Keratinocyte (primary cell): Measurements from ENCODE around the gene AGAP1. TPM values are rescaled to one million over a fixed set of nuclear protein-coding genes. Genes with fewer than 3 reads are reported as not detected.

ENCODE experiments used
- DNase-seq: peaks from one replicate; pipeline ENCODE4 v3.0.0-alpha.2; 2011; ENCODE audit warnings: low read depth, missing footprints, low spot score
- FAIRE-seq: peaks from 2 replicates; lab custom pipeline; 2011; peaks lifted over from hg19 to GRCh38; lab: Jason Lieb, UNC
- H2AFZ ChIP-seq: 2 replicates; pipeline ENCODE4 v1.6.0; 2012; ENCODE audit warnings: low read length, control low read depth, inconsistent platforms; ENCODE audit not compliant: control insufficient read depth
- H3K27ac ChIP-seq: 2 replicates; pipeline ENCODE4 v1.5.1; 2011; ENCODE audit warnings: low read length; ENCODE audit not compliant: control insufficient read depth, insufficient read depth
- H3K27me3 ChIP-seq: 3 replicates; pipeline ENCODE4 v1.6.0; 2011; ENCODE audit warnings: low read length; ENCODE audit not compliant: control insufficient read depth, insufficient read depth; ENCODE audit errors: extremely low read depth
- H3K36me3 ChIP-seq, 2 experiments: 2 replicates in 1 of 2; 3 replicates in 1 of 2; pipeline ENCODE4 v1.5.1; 2011; ENCODE audit warnings: low read length in 2 of 2, mild to moderate bottlenecking in 1 of 2; ENCODE audit not compliant: control insufficient read depth in 2 of 2, insufficient read depth in 2 of 2; ENCODE audit errors: extremely low read depth in 1 of 2
- H3K4me1 ChIP-seq: 3 replicates; pipeline ENCODE4 v1.5.1; 2011; ENCODE audit warnings: low read length; ENCODE audit not compliant: control insufficient read depth, insufficient read depth; ENCODE audit errors: extremely low read depth
- H3K4me2 ChIP-seq: 3 replicates; pipeline ENCODE4 v1.6.0; 2011; ENCODE audit warnings: low read depth, low read length; ENCODE audit not compliant: control insufficient read depth, insufficient read depth; ENCODE audit errors: extremely low read depth
- H3K4me3 ChIP-seq, 3 experiments: fragments of 200-600 bp in 1 of 3; sonication (generic) in 1 of 3; 2 replicates in 2 of 3; 3 replicates in 1 of 3; pipeline ENCODE4 v1.5.1; 2011 to 2016; ENCODE audit warnings: low read length in 3 of 3, mild to moderate bottlenecking in 3 of 3, control low read depth in 2 of 3, inconsistent platforms in 1 of 3, low read depth in 1 of 3, mixed read lengths in 1 of 3, mixed run types in 1 of 3, moderate library complexity in 1 of 3; ENCODE audit not compliant: control insufficient read depth in 2 of 3, insufficient read depth in 2 of 3; ENCODE audit errors: extremely low read depth in 1 of 3
- H3K79me2 ChIP-seq: 2 replicates; pipeline ENCODE4 v1.6.0; 2012; ENCODE audit warnings: low read length; ENCODE audit not compliant: control insufficient read depth, insufficient read depth
- H3K9ac ChIP-seq: 3 replicates; pipeline ENCODE4 v1.6.0; 2011; ENCODE audit warnings: low read length; ENCODE audit not compliant: control insufficient read depth, insufficient read depth; ENCODE audit errors: extremely low read depth
- H3K9me1 ChIP-seq: 3 replicates; pipeline ENCODE4 v1.6.0; 2011; ENCODE audit warnings: low read length; ENCODE audit not compliant: control insufficient read depth, insufficient read depth; ENCODE audit errors: extremely low read depth
- H3K9me3 ChIP-seq: 2 replicates; pipeline ENCODE4 v1.5.1; 2012; ENCODE audit warnings: low read depth, low read length; ENCODE audit not compliant: control insufficient read depth
- H4K20me1 ChIP-seq: 3 replicates; pipeline ENCODE4 v1.6.0; 2011; ENCODE audit warnings: low read length; ENCODE audit not compliant: control insufficient read depth, insufficient read depth; ENCODE audit errors: extremely low read depth
- EZH2 ChIP-seq: IDR thresholded peaks from one replicate; pipeline ENCODE4 v1.6.1; 2012; ENCODE audit warnings: inconsistent platforms, mild to moderate bottlenecking, low read length, moderate library complexity
- dilution Hi-C: fragments of 300-500 bp; cut with MboI; formaldehyde crosslinking; loops from one replicate; pipeline ENCODE4 v1.7.0; 2020; ENCODE audit warnings: low sequenced_read_pairs; ENCODE audit not compliant: extremely low pct_ligation_motif_present
- polyA plus RNA-seq, 5 experiments: library from polyadenylated mRNA; depleted of rRNA in 3 of 5; stranded (reverse) in 3 of 5; stranded (forward) in 1 of 5; unstranded in 1 of 5; fragments of >200 nt; gene quantifications; 1 replicate in 1 of 5; 2 replicates in 3 of 5; 3 replicates in 1 of 5; pipeline versions ENCODE4 v1.2.1 to v1.2.3, GENCODE V29; 2011 to 2012; ENCODE audit warnings: missing spikeins in 2 of 5, low read depth in 1 of 5, low replicate concordance in 1 of 5
- TF ChIP-seq, protein P1 (sequence below), 3 experiments: IDR thresholded peaks in 1 of 3; conservative IDR thresholded peaks in 1 of 3; optimal IDR thresholded peaks in 1 of 3; 2 replicates in 2 of 3; 3 replicates in 1 of 3; pipeline versions ENCODE3 to v1.5.1; 2011; ENCODE audit warnings: low read length in 3 of 3, mild to moderate bottlenecking in 3 of 3, moderate library complexity in 2 of 3, control low read depth in 1 of 3, inconsistent platforms in 1 of 3; ENCODE audit not compliant: insufficient read depth in 2 of 3; ENCODE audit errors: extremely low read depth in 1 of 3

AGAP1 gene
- polyA plus RNA-seq, 1 donor (not counting 4 experiments of a cell fraction or from before 2014, with no cell fraction given): 12.6 TPM

DNA sequence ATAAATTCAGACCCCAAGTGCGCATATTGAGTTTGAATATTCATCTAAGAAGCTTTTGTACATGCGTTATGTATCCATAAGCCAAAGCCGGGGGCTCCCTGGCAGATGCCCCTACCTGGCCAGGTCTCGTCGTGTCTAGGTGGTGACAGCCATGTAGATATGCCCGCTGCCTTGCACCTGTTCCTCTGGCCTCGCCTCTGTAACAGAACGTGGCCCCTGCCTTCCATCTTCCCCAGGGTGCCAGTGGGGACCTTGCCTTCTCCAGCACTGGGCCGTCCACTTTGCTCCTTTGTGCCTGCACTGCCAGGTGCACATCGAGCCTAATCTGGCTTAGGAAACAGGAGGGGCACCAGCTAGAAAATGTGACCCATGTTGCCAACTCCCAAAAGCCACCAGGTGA is 198.2 kb downstream of the AGAP1 start:
- H3K9me3 ChIP-seq: peaks cover 2% of the 10 kb centered on the region
- no peaks in the 10 kb centered on the region for H3K27me3 ChIP-seq
- no peak overlapping the region for H3K9ac ChIP-seq
- no peaks in the 10 kb centered on the region for H3K4me1 ChIP-seq
- TF ChIP-seq, protein P1, sequence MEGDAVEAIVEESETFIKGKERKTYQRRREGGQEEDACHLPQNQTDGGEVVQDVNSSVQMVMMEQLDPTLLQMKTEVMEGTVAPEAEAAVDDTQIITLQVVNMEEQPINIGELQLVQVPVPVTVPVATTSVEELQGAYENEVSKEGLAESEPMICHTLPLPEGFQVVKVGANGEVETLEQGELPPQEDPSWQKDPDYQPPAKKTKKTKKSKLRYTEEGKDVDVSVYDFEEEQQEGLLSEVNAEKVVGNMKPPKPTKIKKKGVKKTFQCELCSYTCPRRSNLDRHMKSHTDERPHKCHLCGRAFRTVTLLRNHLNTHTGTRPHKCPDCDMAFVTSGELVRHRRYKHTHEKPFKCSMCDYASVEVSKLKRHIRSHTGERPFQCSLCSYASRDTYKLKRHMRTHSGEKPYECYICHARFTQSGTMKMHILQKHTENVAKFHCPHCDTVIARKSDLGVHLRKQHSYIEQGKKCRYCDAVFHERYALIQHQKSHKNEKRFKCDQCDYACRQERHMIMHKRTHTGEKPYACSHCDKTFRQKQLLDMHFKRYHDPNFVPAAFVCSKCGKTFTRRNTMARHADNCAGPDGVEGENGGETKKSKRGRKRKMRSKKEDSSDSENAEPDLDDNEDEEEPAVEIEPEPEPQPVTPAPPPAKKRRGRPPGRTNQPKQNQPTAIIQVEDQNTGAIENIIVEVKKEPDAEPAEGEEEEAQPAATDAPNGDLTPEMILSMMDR (optimal IDR thresholded peaks at IDR 0.05 in 1 of 3, IDR thresholded peaks at IDR 0.05 in 1 of 3, conservative IDR thresholded peaks at IDR 0.05 in 1 of 3; ENCODE audit: extremely low read depth in 1 of 3, insufficient read depth in 2 of 3, low read length in 3 of 3): no peak
- TF ChIP-seq EZH2: no peak
- no peaks in the 10 kb centered on the region for H3K9me1 ChIP-seq
- FAIRE-seq (no peak), DNase-seq (no peak)
- no peaks in the 10 kb centered on the region for H3K36me3 ChIP-seq
- H2AFZ ChIP-seq: no peak overlapping the region
- peaks cover 8% of the 10 kb centered on the region for H4K20me1 ChIP-seq
- no peak overlapping the region for H3K27ac ChIP-seq
- H3K4me2 ChIP-seq: no peak overlapping the region
- H3K4me3 ChIP-seq: no peak overlapping the region
- dilution Hi-C loops: no loop called here
- peaks cover 38% of the 10 kb centered on the region for H3K79me2 ChIP-seq

DNA sequence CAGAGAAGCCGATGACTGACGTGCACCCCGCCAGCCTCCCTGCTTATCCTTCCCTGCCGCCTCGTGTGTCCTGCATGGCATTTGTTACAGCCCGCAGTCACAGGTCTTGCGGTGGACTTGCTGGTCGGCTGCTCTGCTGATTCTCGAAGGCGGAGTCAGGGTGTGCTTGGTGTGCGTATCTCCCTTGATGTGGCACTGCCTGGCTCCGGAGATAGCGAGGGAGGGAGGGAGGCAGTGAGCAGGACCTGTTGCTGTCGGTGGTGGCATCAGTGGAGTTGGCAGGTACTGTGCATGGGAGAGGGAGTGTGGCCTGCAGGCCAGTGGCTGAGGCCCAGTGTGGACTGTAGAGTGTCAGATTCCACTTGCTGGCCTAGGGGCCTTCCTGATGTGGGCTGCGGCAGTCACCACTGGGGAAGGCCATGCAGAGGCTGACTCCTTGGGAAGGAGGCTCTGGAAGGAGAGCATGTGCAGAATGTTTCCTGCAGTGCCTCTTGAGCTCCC is 198.9 kb downstream of the AGAP1 start:
- peaks cover 39% of the 10 kb centered on the region for H3K79me2 ChIP-seq
- no peaks in the 10 kb centered on the region for H3K4me1 ChIP-seq
- H3K4me3 ChIP-seq: no peak overlapping the region
- H4K20me1 ChIP-seq: peaks cover 8% of the 10 kb centered on the region
- H2AFZ ChIP-seq: no peak overlapping the region
- DNase-seq (no peak), FAIRE-seq (no peak)
- H3K36me3 ChIP-seq: no peaks in the 10 kb centered on the region
- TF ChIP-seq, protein P1 (optimal IDR thresholded peaks at IDR 0.05 in 1 of 3, IDR thresholded peaks at IDR 0.05 in 1 of 3, conservative IDR thresholded peaks at IDR 0.05 in 1 of 3; ENCODE audit: extremely low read depth in 1 of 3, insufficient read depth in 2 of 3, low read length in 3 of 3): no peak
- no peak for TF ChIP-seq EZH2
- no peak overlapping the region for H3K4me2 ChIP-seq
- dilution Hi-C loops: no loop called here
- H3K27ac ChIP-seq: no peak overlapping the region
- H3K9ac ChIP-seq: no peak overlapping the region
- H3K27me3 ChIP-seq: no peaks in the 10 kb centered on the region
- H3K9me3 ChIP-seq: peaks cover 2% of the 10 kb centered on the region
- H3K9me1 ChIP-seq: no peaks in the 10 kb centered on the region
